Panc1 (cell line): ENCODE data around the gene OR12D1. TPM values are rescaled to one million over a fixed set of nuclear protein-coding genes. Genes with fewer than 3 reads are reported as not detected.

ENCODE experiments used
- ATAC-seq: fragments of 200-7000 bp; cut with Tn5 transposase; 2 replicates; pipeline ENCODE4 v1.9.1; 2020; ENCODE audit warnings: mild to moderate bottlenecking, moderate library complexity
- BruUV-seq: library from RNA; stranded (reverse); fragments of 400-500 nt; replicated peaks from 2 replicates; lab custom pipeline; 2021; lab: Mats Ljungman, UMichigan
- CTCF ChIA-PET: fragments of 300-600 bp; sonication (Branson Sonifier 250); formaldehyde crosslinking; loops from one replicate; lab custom pipeline; 2022; ENCODE audit warnings: antibody characterized with exemption; lab: Charles Lee
- POLR2A ChIA-PET: fragments of 300-600 bp; sonication (Branson Sonifier 250); formaldehyde crosslinking; loops from one replicate; lab custom pipeline; 2022; ENCODE audit warnings: antibody characterized with exemption; lab: Charles Lee
- DNase-seq: peaks from one replicate; pipeline ENCODE4 v3.0.0-alpha.2; 2010; ENCODE audit warnings: low read depth, low spot score
- H3K27ac ChIP-seq: 2 replicates; pipeline ENCODE4 v1.5.1; 2011; ENCODE audit warnings: mild to moderate bottlenecking, low read length, inconsistent platforms
- H3K27me3 ChIP-seq: fragments of 200-500 bp; sonication (Bioruptor generic); 2 replicates; pipeline ENCODE4 v1.6.0; 2014; ENCODE audit warnings: low read length, inconsistent platforms; ENCODE audit not compliant: control insufficient read depth, insufficient read depth
- H3K36me3 ChIP-seq: fragments of 200-500 bp; sonication (Bioruptor generic); 2 replicates; pipeline ENCODE4 v1.5.1; 2014; ENCODE audit warnings: inconsistent platforms, mild to moderate bottlenecking, low read length, moderate library complexity; ENCODE audit not compliant: control insufficient read depth, insufficient read depth
- H3K4me1 ChIP-seq: 2 replicates; pipeline ENCODE4 v1.5.1; 2011; ENCODE audit warnings: inconsistent platforms, mild to moderate bottlenecking, low read length, moderate library complexity; ENCODE audit not compliant: control insufficient read depth, insufficient read depth
- H3K4me3 ChIP-seq, 2 experiments: 2 replicates each; pipeline ENCODE4 v1.5.1; 2011 to 2012; ENCODE audit warnings: low read depth in 2 of 2, low read length in 2 of 2, mild to moderate bottlenecking in 2 of 2, inconsistent platforms in 1 of 2, moderate library complexity in 1 of 2
- H3K9me3 ChIP-seq: fragments of 200-500 bp; sonication (Bioruptor generic); 2 replicates; pipeline ENCODE4 v1.5.1; 2014; ENCODE audit warnings: low read depth, mild to moderate bottlenecking, inconsistent platforms, low read length, moderate library complexity; ENCODE audit not compliant: control insufficient read depth, insufficient read depth
- POLR2AphosphoS5 ChIP-seq: IDR thresholded peaks from 2 replicates; pipeline ENCODE4 v1.6.1; 2012; ENCODE audit warnings: mild to moderate bottlenecking, low read depth, low read length, moderate library complexity
- SIN3A ChIP-seq: IDR thresholded peaks from 2 replicates; pipeline ENCODE4 v1.6.1; 2012; ENCODE audit warnings: low read depth, mild to moderate bottlenecking, low read length, moderate library complexity, borderline replicate concordance; ENCODE audit not compliant: insufficient read depth
- TCF7L2 ChIP-seq: IDR thresholded peaks from 2 replicates; pipeline ENCODE4 v1.6.1; 2011; ENCODE audit warnings: mild to moderate bottlenecking, low read depth, low read length, inconsistent platforms
- in situ Hi-C: cut with HindIII; loops from 2 replicates; pipeline ENCODE4 v1.10.0; 2016; ENCODE audit warnings: low sequenced_read_pairs, low pct_unique_long_range_greater_than_20kb
- intact Hi-C: fragments of 100-400 bp; cut with micrococcal nuclease; formaldehyde crosslinking; loops from one replicate; pipeline ENCODE4 v1.10.0; 2022; ENCODE audit not compliant: unreplicated experiment
- total RNA-seq: library from RNA; stranded (reverse); gene quantifications from one replicate; pipeline ENCODE4 v1.2.1, GENCODE V29; 2021; ENCODE audit not compliant: unreplicated experiment
- TF ChIP-seq, protein P1 (sequence below): fragments of 450-650 bp; IDR thresholded peaks from 2 replicates; pipeline ENCODE4 v1.5.1; 2017; ENCODE audit warnings: mild to moderate bottlenecking
- TF ChIP-seq, protein P2 (sequence below), 2 experiments: IDR thresholded peaks; 2 replicates each; pipeline ENCODE4 v1.6.1; 2011 to 2012; ENCODE audit warnings: low read depth in 2 of 2, control low read depth in 1 of 2, low read length in 1 of 2, mild to moderate bottlenecking in 1 of 2, moderate library complexity in 1 of 2; ENCODE audit not compliant: insufficient read depth in 1 of 2

The OR12D1 gene
- total RNA-seq, 1 experiment from 2014 or later, result not detected

DNA sequence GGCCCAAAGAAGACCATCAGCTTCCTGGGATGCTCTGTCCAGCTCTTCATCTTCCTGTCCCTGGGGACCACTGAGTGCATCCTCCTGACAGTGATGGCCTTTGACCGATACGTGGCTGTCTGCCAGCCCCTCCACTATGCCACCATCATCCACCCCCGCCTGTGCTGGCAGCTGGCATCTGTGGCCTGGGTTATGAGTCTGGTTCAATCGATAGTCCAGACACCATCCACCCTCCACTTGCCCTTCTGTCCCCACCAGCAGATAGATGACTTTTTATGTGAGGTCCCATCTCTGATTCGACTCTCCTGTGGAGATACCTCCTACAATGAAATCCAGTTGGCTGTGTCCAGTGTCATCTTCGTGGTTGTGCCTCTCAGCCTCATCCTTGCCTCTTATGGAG is 47.3 kb downstream of the OR12D1 start:
- Histone ChIP-seq H3K4me3 (no peak overlapping the region), H3K4me1 (no peaks in the 10 kb centered on the region), H3K27me3 (peaks cover 11% of the 10 kb centered on the region), H3K36me3 (no peaks in the 10 kb centered on the region), H3K27ac (no peak overlapping the region), H3K9me3 (no peaks in the 10 kb centered on the region)
- TF ChIP-seq, protein P1, sequence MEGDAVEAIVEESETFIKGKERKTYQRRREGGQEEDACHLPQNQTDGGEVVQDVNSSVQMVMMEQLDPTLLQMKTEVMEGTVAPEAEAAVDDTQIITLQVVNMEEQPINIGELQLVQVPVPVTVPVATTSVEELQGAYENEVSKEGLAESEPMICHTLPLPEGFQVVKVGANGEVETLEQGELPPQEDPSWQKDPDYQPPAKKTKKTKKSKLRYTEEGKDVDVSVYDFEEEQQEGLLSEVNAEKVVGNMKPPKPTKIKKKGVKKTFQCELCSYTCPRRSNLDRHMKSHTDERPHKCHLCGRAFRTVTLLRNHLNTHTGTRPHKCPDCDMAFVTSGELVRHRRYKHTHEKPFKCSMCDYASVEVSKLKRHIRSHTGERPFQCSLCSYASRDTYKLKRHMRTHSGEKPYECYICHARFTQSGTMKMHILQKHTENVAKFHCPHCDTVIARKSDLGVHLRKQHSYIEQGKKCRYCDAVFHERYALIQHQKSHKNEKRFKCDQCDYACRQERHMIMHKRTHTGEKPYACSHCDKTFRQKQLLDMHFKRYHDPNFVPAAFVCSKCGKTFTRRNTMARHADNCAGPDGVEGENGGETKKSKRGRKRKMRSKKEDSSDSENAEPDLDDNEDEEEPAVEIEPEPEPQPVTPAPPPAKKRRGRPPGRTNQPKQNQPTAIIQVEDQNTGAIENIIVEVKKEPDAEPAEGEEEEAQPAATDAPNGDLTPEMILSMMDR, result no peak
- TF ChIP-seq POLR2AphosphoS5 (no peak), TCF7L2 (no peak), SIN3A (no peak)
- TF ChIP-seq, protein P2, sequence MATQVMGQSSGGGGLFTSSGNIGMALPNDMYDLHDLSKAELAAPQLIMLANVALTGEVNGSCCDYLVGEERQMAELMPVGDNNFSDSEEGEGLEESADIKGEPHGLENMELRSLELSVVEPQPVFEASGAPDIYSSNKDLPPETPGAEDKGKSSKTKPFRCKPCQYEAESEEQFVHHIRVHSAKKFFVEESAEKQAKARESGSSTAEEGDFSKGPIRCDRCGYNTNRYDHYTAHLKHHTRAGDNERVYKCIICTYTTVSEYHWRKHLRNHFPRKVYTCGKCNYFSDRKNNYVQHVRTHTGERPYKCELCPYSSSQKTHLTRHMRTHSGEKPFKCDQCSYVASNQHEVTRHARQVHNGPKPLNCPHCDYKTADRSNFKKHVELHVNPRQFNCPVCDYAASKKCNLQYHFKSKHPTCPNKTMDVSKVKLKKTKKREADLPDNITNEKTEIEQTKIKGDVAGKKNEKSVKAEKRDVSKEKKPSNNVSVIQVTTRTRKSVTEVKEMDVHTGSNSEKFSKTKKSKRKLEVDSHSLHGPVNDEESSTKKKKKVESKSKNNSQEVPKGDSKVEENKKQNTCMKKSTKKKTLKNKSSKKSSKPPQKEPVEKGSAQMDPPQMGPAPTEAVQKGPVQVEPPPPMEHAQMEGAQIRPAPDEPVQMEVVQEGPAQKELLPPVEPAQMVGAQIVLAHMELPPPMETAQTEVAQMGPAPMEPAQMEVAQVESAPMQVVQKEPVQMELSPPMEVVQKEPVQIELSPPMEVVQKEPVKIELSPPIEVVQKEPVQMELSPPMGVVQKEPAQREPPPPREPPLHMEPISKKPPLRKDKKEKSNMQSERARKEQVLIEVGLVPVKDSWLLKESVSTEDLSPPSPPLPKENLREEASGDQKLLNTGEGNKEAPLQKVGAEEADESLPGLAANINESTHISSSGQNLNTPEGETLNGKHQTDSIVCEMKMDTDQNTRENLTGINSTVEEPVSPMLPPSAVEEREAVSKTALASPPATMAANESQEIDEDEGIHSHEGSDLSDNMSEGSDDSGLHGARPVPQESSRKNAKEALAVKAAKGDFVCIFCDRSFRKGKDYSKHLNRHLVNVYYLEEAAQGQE (IDR thresholded peaks at IDR 0.05; ENCODE audit: insufficient read depth in 1 of 2, low read depth in 2 of 2, low read length in 1 of 2), result no peak
- ATAC-seq (no peak), DNase-seq (no peak)
- intact Hi-C loops (no loop called here), in situ Hi-C loops (no loop called here)
- ChIA-PET CTCF (no interaction called here), POLR2A (no interaction called here)
- no TSS peak for BruUV-seq

DNA sequence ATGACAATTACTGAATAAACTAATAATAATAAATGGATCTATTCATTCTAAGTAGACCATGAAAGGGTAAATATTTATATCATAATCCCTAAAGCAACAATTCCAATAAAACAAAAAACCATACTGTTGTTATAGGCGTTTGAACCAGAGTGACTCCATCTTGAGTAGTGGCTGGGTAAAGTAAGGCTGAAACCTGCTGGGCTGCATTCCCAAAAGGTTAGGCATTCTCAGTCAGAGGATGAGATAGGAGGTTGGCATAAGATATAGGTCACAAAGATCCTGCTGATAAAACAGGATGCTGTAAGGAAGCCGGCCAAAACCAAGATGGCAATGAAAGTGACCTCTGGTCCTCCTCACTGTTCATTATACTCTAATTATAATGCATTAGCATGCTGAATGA is 50.6 kb downstream of the OR12D1 start:
- Histone ChIP-seq H3K4me3 (no peak overlapping the region), H3K4me1 (no peaks in the 10 kb centered on the region), H3K9me3 (no peaks in the 10 kb centered on the region), H3K27me3 (peaks cover 12% of the 10 kb centered on the region), H3K27ac (no peak overlapping the region), H3K36me3 (no peaks in the 10 kb centered on the region)
- no peak for DNase-seq
- no peak for TF ChIP-seq POLR2AphosphoS5
- TF ChIP-seq SIN3A, result no peak
- TF ChIP-seq, protein P1, result no peak
- no TSS peak for BruUV-seq
- POLR2A ChIA-PET, result no interaction called here
- in situ Hi-C loops (no loop called here), intact Hi-C loops (no loop called here)
- CTCF ChIA-PET, result no interaction called here
- ATAC-seq, result no peak

DNA sequence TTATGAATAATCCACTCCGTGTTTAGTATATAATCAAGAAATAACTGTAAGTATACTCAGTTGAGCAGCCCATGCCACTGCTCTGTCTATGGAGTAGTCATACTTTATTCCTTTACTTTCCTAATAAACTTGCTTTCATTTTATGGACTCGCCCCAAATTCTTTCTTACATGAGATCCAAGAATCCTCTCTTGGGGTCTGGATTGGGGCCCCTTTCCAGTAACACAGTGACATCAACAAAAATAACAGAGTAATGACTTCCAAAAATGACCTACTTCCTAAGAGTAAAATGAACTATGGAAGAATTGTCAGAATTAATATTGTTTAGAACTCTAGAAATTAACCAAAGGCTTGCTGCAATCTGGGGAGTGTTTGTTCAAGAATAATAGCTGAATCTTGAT is 51.1 kb downstream of the OR12D1 start:
- TF ChIP-seq SIN3A (no peak), TCF7L2 (no peak), POLR2AphosphoS5 (no peak)
- TF ChIP-seq, protein P1, result no peak
- TF ChIP-seq, protein P2 (IDR thresholded peaks at IDR 0.05; ENCODE audit: insufficient read depth in 1 of 2, low read depth in 2 of 2, low read length in 1 of 2), result no peak
- Histone ChIP-seq H3K9me3 (no peaks in the 10 kb centered on the region), H3K27me3 (peaks cover 12% of the 10 kb centered on the region), H3K27ac (no peak overlapping the region), H3K4me1 (no peaks in the 10 kb centered on the region), H3K36me3 (no peaks in the 10 kb centered on the region), H3K4me3 (no peak overlapping the region)
- CTCF ChIA-PET, result no interaction called here
- in situ Hi-C loops, result no loop called here
- ATAC-seq (no peak), DNase-seq (no peak)
- intact Hi-C loops, result no loop called here
- POLR2A ChIA-PET, result no interaction called here
- BruUV-seq, result no TSS peak
